Activated gamma-delta T cell treated with anti-CD3 and anti-CD28 coated beads, Interleukin-2, amount 50 U/mL, for 16 hours (primary cell): ENCODE measurements around the gene MXD1.

Experiments used
- DNase-seq: peaks from one replicate; pipeline ENCODE4 v3.0.0-alpha.2; 2020; ENCODE audit warnings: low read depth

MXD1 gene

GRCh38 chr2:69977186-69977585, 62.3 kb downstream of the MXD1 start:
- DNase-seq: no peak

- no peak for DNase-seq
Measured at GRCh38 chr2:69977906-69978482, 63.1 kb downstream of the MXD1 start.

DNA sequence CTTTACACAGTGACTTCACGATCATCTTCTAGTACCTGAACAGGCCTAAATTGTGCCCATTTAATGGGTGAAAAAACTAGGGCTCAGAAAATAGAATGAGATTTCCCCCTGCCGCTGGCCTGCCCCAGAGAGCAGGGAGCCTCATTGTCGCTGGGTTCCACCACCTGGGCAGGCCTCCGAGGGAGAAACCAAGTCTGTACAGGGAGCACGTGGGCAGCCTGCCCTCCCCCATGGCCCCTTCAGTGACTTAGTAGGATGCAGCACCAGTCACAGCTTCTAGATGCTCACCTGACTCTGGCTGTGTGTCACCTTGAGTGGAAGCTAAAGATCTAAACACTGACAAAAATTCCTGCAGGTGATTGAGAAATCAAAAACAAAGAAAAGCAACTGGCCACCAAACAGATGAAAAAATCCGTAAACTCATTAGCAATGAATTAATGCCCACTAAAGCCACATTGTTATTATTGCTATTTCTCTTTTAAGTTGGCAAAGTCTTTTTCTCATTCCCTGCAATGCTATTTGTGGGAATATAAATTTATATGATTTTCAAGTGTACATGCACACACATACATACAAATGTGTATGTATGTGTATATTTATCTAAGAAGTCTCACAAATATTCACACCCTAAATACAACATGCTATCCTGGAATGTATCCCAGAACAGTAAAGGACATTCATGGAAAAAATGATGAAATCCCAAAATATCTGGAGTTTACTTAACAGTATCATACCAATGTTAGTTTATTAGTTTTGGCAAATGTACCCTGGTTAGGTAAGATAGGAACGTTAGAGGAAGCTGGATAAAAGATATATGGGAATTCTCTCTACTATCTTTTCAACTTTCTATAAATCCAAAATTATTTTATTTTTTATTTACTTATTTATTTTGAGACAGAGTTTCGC, 65.2 kb downstream of the MXD1 start:
- no peak for DNase-seq

GRCh38 chr2:69983392-69983966, 68.6 kb downstream of the MXD1 start:
- no peak for DNase-seq

DNA sequence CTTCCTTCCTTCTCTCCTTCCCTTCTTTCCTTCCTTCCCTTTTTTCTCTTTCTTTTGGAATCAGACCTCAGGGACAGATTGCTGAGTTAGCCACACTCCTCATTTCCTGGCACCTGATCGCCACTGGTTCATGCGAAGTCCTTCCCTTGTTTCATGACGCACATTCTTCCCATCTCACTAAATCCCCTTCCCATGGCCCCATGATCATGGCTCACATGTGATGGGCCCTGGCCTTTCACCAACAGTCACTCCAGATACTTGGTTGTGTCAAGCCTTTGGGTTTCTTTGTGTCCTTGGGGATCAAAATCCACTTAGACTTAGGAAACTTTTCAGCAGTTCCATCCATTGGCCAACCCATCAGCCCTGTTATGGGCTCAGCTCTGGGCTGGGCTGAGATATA, 70.3 kb downstream of the MXD1 start:
- no peak for DNase-seq

- no peak for DNase-seq
Measured at GRCh38 chr2:69985688-69986087, 70.8 kb downstream of the MXD1 start.

GRCh38 chr2:69986691-69987090, 71.8 kb downstream of the MXD1 start:
- DNase-seq: no peak

DNA sequence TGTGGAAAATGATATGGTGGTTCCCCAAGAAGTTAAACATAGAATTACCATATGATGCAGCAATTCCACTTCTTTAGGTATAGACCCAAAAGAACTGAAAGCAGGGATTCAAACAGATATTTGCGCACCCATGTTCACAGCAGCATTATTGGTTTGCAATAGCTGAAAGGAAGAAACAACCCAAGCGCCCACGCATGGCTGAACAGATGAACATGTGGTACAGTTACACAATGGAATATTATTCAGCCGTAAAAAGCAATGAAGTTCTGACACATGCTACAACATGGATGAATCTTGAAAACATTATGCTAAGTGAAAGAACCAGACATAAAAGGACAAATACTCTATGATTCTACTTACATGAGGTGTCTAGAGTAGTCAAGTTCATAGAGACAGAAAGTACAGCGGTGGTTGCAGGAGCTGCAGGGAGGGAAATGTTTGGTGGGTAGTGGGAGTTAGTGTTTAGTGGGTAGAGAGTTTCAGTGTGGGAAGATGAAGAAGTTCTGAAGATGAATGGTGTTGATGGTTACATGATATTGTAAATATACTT, 73.3 kb downstream of the MXD1 start:
- DNase-seq: no peak

DNA sequence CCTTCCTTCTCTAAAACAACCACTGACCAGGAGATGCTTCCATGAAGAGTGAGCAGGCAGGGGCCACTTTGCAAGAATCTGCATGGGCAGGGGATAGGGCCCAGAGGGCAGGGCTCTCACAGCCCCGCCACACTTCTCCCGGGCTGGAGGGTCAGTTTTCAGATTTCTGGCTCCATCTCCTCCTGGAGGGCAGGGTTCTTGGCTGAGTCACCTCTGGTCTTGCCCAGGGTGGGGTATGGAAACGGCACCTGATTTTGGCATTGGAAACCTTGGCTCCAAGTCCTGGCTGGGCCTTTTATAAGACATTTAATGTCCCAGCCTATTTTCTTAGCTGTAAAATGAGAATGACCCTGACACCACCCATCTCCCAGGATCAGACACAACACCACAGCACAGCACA, 74.1 kb downstream of the MXD1 start:
- no peak for DNase-seq

- DNase-seq: no peak
Measured at GRCh38 chr2:69989441-69990105, 74.7 kb downstream of the MXD1 start.
